Gastrocnemius medialis (tissue), 4 donors: Measurements from ENCODE around the gene WLS. TPM values are rescaled to one million over a fixed set of nuclear protein-coding genes. Genes with fewer than 3 reads are reported as not detected.

ENCODE experiments used
- ATAC-seq, 2 donors: fragments of 150-250 bp; one replicate each; pipeline ENCODE4 v1.9.1; 2016
- DNase-seq, 2 donors: peaks; one replicate each; pipeline ENCODE4 v3.0.0-alpha.2; 2019
- H3K27ac ChIP-seq, 4 donors: fragments of 200-600 bp; sonication (generic); 1 replicate in 1 of 4; 2 replicates in 3 of 4; pipeline ENCODE4 v1.5.1; 2016 to 2018; ENCODE audit warnings: mild to moderate bottlenecking in 2 of 4, moderate library complexity in 1 of 4
- H3K27me3 ChIP-seq, 3 donors: fragments of 200-600 bp; sonication (generic) in 2 of 3; 1 replicate in 1 of 3; 2 replicates in 2 of 3; pipeline versions ENCODE4 v1.5.1 to v1.6.0; 2016 to 2019; ENCODE audit warnings: mild to moderate bottlenecking in 1 of 3, moderate library complexity in 1 of 3
- H3K36me3 ChIP-seq, 2 donors: fragments of 200-600 bp; sonication (generic) in 1 of 2; one replicate each; pipeline ENCODE4 v1.5.1; 2017 to 2018
- H3K4me1 ChIP-seq, 2 donors: fragments of 200-600 bp; sonication (generic) in 1 of 2; one replicate each; pipeline ENCODE4 v1.5.1; 2016 to 2017; ENCODE audit warnings: mild to moderate bottlenecking in 2 of 2
- H3K4me3 ChIP-seq, 4 donors: fragments of 200-600 bp; sonication (generic) in 3 of 4; 1 replicate in 1 of 4; 2 replicates in 3 of 4; pipeline ENCODE4 v1.5.1; 2016 to 2019; ENCODE audit warnings: mild to moderate bottlenecking in 2 of 4
- H3K9me3 ChIP-seq, 3 donors: fragments of 200-600 bp; sonication (generic) in 2 of 3; 1 replicate in 1 of 3; 2 replicates in 2 of 3; pipeline ENCODE4 v1.5.1; 2016 to 2019
- POLR2A ChIP-seq, 2 donors: fragments of 450-650 bp; IDR thresholded peaks; one replicate each; pipeline ENCODE4 v1.6.1; 2017; ENCODE audit warnings: antibody characterized with exemption in 2 of 2, mild to moderate bottlenecking in 2 of 2, moderate library complexity in 2 of 2
- in situ Hi-C, 4 donors: fragments of 200-750 bp; cut with MboI; loops; one replicate each; pipeline versions ENCODE4 v1.15.0 to v1.8.0; 2017; ENCODE audit warnings: low sequenced_read_pairs in 4 of 4
- intact Hi-C: fragments of 100-400 bp; cut with DNase I; formaldehyde crosslinking; loops from one replicate; pipeline ENCODE4 v1.15.1; 2023; ENCODE audit warnings: low total_unique reads
- total RNA-seq, 4 donors: library from RNA; depleted of rRNA; stranded (reverse); fragments of >200 nt; gene quantifications; one replicate each; pipeline versions ENCODE4 v1.1.0 to v1.2.3, GENCODE V29; 2016
- TF ChIP-seq, protein P1 (sequence below), 5 experiments: fragments of 450-650 bp in 3 of 5; fragments of 200-600 bp in 2 of 5; sonication (generic) in 2 of 5; IDR thresholded peaks in 4 of 5; conservative IDR thresholded peaks in 1 of 5; 1 replicate in 4 of 5; 2 replicates in 1 of 5; pipeline ENCODE4 v1.5.1; 2016 to 2019; ENCODE audit warnings: antibody characterized with exemption in 5 of 5, mild to moderate bottlenecking in 3 of 5, moderate library complexity in 3 of 5

Gene WLS
- total RNA-seq, 4 donors from 2014 or later: 8.6 to 15.7 (median 11.6) TPM

DNA sequence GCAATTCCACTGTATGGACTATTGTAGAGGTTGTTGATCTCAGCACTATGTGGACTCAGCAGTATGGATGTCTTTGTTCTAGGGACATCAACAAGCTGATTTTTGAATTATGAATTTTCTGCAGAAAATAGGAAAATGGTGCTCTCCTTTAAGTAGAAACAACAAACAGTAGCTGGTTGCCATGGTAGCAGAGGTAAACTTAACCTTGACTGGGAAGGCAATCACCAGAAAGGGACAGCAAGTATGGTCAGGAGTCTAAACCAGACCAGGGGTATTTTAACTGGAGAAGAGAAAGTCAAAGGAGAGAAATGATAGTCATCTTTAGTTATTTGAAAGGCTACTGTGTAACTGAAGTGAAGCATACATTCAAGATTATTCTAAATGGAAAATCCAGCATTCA lies 22.3 kb downstream of the WLS start:
- Histone ChIP-seq H3K27me3 (no peaks in the 10 kb centered on the region), H3K4me1 (peaks cover 23 to 28% of the 10 kb centered on the region in 2 donors), H3K4me3 (no peak overlapping the region), H3K27ac (no peak overlapping the region), H3K36me3 (no peaks in the 10 kb centered on the region), H3K9me3 (no peaks in the 10 kb centered on the region)
- in situ Hi-C loops (no loop called here), intact Hi-C loops (no loop called here)
- ATAC-seq (no peak), DNase-seq (no peak)
- TF ChIP-seq POLR2A (IDR thresholded peaks at IDR 0.05): no peak
- TF ChIP-seq, protein P1, sequence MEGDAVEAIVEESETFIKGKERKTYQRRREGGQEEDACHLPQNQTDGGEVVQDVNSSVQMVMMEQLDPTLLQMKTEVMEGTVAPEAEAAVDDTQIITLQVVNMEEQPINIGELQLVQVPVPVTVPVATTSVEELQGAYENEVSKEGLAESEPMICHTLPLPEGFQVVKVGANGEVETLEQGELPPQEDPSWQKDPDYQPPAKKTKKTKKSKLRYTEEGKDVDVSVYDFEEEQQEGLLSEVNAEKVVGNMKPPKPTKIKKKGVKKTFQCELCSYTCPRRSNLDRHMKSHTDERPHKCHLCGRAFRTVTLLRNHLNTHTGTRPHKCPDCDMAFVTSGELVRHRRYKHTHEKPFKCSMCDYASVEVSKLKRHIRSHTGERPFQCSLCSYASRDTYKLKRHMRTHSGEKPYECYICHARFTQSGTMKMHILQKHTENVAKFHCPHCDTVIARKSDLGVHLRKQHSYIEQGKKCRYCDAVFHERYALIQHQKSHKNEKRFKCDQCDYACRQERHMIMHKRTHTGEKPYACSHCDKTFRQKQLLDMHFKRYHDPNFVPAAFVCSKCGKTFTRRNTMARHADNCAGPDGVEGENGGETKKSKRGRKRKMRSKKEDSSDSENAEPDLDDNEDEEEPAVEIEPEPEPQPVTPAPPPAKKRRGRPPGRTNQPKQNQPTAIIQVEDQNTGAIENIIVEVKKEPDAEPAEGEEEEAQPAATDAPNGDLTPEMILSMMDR (IDR thresholded peaks at IDR 0.05 in 4 of 5, conservative IDR thresholded peaks at IDR 0.05 in 1 of 5): no peak

DNA sequence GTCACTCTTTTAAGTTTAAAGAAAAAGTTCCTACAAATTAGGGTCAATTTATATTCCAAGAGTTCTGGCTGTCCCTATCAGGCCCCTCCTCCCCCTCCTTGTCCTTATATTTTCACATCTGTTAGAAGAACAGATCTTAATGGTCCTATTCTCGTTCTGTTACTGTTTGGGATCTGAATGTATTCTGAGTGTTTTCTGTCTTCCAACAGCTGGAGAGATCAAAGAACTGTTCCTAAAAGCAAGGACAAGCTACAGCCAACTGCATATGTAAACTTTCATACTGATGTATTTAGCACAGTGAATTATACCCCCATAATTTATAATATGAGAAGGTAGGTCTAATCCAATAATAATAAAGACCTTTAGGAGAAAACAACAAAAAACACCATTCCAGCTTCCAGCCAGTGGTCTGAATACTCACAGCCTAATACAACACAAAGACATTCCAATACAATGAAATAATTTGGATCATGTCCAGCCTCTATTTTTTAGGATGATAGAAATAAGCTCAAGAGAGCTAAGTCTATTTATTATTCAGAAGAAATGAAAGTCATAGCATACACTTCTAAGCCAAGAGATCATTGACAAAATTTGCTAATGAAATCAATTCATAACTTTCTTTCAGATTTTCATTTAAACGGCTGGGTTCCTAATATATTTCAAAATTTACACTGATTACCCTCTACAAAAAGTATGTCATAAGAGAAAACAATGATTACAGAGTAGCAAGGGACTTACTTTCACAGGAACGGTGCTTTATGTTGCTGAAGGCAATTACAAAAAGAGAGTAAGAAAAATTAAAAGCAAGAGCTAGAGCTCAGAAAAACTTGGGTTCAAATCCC lies 25.3 kb downstream of the WLS start:
- no peak for ATAC-seq
- Histone ChIP-seq H3K36me3 (no peaks in the 10 kb centered on the region), H3K4me1 (peaks cover 10 to 14% of the 10 kb centered on the region in 2 donors), H3K9me3 (no peaks in the 10 kb centered on the region), H3K4me3 (no peak overlapping the region), H3K27ac (no peak overlapping the region), H3K27me3 (no peaks in the 10 kb centered on the region)
- TF ChIP-seq POLR2A (IDR thresholded peaks at IDR 0.05): no peak
- TF ChIP-seq, protein P1 (IDR thresholded peaks at IDR 0.05 in 4 of 5, conservative IDR thresholded peaks at IDR 0.05 in 1 of 5): no peak
- intact Hi-C loops: no loop called here
- in situ Hi-C loops: no loop called here
- no peak for DNase-seq

DNA sequence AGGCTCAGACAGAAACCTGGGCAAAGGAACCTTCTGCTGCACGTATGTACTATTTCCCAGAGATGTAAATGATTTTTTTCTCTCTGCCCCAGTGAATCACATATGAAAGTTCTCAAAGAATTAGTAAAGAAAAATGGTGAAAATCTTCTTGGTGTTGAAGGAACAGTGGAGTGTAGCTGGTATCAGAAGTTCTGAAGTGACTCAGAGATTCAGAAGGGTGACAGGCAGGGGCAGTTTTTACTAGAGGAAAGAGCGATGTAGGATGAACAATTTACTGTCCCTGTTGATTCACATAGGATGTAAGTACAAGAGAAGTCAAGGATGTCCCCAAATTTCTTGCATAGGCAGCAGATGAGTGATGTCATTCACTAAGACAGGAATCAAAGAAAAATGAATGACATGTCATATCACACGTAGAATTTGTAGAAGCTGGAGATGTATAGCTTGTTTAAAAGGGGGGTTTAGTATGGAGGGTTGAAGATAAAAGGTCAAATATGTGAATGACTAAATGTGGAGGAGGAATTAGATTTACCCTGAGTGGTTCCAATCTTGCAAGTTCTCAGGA lies 26.4 kb downstream of the WLS start:
- peaks cover 21 to 25% of the 10 kb centered on the region in 2 donors for H3K4me1 ChIP-seq
- no peak overlapping the region for H3K27ac ChIP-seq
- no peaks in the 10 kb centered on the region for H3K9me3 ChIP-seq
- H3K27me3 ChIP-seq: no peaks in the 10 kb centered on the region
- H3K4me3 ChIP-seq: no peak overlapping the region
- no peak for ATAC-seq
- in situ Hi-C loops (no loop called here), intact Hi-C loops (no loop called here)
- H3K36me3 ChIP-seq: no peaks in the 10 kb centered on the region
- TF ChIP-seq, protein P1 (IDR thresholded peaks at IDR 0.05 in 4 of 5, conservative IDR thresholded peaks at IDR 0.05 in 1 of 5): no peak
- no peak for TF ChIP-seq POLR2A (IDR thresholded peaks at IDR 0.05)
- no peak for DNase-seq

DNA sequence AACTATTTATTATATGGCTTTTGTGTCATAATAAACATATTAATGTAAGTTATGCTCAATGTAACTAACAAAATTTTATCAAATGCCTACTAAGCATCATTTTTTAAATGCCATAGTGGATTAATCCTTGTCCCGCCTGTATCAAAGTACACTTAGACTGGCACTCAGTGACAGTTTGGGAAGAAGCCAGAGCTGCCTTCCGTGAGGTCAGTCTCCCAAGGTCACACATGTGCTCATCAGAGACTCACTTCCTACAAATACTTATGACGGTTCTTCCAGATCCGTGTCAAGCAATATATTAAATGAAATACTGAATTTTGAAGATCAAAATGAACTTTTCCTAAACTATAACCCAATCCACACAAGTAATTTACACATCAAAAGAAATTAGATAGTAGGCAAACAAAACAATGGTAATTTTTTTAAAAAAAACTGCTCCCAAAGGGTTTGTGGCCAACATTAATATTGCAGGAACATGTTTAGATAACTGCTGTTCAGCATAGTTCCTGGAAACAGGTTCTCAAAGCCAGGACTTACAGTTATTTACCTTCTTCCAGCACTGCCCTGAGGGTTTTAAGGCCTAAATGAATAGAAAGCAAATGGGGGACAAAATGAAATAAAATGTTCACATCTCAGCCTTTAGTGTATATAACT lies 27.2 kb downstream of the WLS start:
- in situ Hi-C loops (no loop called here), intact Hi-C loops (no loop called here)
- Histone ChIP-seq H3K9me3 (no peaks in the 10 kb centered on the region), H3K27ac (no peak overlapping the region), H3K27me3 (no peaks in the 10 kb centered on the region), H3K4me3 (no peak overlapping the region), H3K4me1 (peaks cover 22 to 32% of the 10 kb centered on the region in 2 donors), H3K36me3 (no peaks in the 10 kb centered on the region)
- TF ChIP-seq, protein P1 (IDR thresholded peaks at IDR 0.05 in 4 of 5, conservative IDR thresholded peaks at IDR 0.05 in 1 of 5): no peak
- TF ChIP-seq POLR2A (IDR thresholded peaks at IDR 0.05): no peak
- ATAC-seq (no peak), DNase-seq (no peak)
